Measurements from ENCODE around the gene TMEM254. TPM values are rescaled to one million over a fixed set of nuclear protein-coding genes. Genes with fewer than 3 reads are reported as not detected.
A peak's percentile ranks its signal among the peaks of the same experiment; 100 is the strongest.
"Not testable (repeated sequence)": the region's sequence is repeated elsewhere in the genome, so short reads cannot be mapped to it uniquely, and the experiment has no call there.

Gene TMEM254
- total RNA-seq, 4 donors from 2014 or later, result 7.8 to 15.1 (median 13.2) TPM

DNA sequence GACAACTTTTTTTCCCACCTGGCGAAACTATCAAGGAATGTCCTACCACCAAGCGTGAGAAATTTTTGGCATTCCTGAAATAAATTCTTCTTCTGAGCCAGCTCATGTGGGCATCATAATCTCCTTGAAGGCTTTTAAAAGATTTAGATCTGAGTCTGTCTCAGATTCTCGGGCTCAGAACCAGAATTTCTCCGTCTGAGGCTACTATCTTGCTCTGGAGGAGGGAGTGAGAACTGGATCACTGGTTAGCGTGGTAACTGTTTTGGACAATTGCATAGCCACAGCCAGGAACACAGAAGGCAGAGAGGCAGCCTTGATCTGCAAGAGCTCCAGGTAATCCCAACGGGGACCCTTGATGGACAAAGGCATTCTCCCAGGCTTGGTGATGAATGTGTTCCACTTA is 53.0 kb downstream of the TMEM254 start:
- no peak for ATAC-seq
- 82 to 93% methylated on average over 2 to 3 of the region's 6 CpGs for WGBS, 2 donors (ENCODE audit: low coverage in 1 of 2)
- no peak for TF ChIP-seq EP300 (IDR thresholded peaks at IDR 0.05)
- no peak for TF ChIP-seq POLR2A (IDR thresholded peaks at IDR 0.05)
- TF ChIP-seq, protein P1, sequence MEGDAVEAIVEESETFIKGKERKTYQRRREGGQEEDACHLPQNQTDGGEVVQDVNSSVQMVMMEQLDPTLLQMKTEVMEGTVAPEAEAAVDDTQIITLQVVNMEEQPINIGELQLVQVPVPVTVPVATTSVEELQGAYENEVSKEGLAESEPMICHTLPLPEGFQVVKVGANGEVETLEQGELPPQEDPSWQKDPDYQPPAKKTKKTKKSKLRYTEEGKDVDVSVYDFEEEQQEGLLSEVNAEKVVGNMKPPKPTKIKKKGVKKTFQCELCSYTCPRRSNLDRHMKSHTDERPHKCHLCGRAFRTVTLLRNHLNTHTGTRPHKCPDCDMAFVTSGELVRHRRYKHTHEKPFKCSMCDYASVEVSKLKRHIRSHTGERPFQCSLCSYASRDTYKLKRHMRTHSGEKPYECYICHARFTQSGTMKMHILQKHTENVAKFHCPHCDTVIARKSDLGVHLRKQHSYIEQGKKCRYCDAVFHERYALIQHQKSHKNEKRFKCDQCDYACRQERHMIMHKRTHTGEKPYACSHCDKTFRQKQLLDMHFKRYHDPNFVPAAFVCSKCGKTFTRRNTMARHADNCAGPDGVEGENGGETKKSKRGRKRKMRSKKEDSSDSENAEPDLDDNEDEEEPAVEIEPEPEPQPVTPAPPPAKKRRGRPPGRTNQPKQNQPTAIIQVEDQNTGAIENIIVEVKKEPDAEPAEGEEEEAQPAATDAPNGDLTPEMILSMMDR (IDR thresholded peaks at IDR 0.05), result no peak
- no peak for TF ChIP-seq POLR2AphosphoS5 (IDR thresholded peaks at IDR 0.05)

DNA sequence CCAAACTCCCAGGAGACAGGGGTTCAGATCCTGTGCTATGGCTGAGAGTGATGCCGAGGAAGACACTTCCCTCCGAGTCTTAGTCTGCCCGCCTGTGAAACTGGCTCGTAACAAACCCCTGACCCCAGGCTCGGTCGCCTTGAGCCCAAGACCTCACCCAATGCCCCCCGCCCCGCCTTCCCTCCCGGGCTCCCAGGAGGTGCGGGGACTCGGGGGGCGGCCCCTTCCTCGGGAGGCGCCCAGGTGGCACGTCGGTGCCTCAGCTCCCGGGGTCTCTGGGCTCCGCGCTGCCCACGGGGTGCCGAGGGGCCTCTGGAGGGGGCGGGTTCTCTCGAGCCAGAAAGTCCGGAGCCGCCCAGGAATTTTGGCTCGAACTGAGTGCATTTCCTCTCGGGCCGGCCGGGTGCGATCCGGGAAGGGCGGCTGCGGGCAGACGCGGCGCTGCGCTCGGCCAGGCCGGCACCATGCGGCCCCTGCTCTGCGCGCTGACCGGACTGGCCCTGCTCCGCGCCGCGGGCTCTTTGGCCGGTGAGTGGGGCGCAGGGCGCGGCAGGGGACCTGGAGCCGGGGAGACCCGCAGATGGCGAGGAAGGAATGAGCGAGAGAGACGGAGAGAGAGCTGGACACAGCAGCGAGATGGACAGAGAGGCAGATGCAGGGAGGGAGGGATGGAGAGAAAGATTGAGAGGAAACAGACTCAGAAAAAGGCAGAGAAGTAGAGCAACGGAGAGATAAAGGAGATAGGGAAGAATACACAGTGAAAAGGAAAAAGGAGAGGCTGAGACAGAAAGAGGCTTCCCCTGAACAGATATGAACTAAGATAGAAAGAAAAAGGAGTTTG is 54.1 kb downstream of the TMEM254 start, which contains the start of gene PLAC9:
Gene PLAC9, plus strand, starts transcription at position 432 of the 841 bp plus-strand sequence. Its CDS starts 33 bp downstream, at position 465.
- Histone ChIP-seq H3K4me1 (peaks cover 0 to 44% (median 7%) of the 10 kb centered on the region in 3 donors), H3K27me3 (peaks cover 53% of the 10 kb centered on the region), H3K36me3 (no peaks in the 10 kb centered on the region), H3K27ac (peak within 1 kb of the TSS; percentile 77 to 86 (median 83)), H3K4me3 (peak within 1 kb of the TSS; percentile 41 to 55), H3K9me3 (no peaks in the 10 kb centered on the region)
- TF ChIP-seq, protein P1 (IDR thresholded peaks at IDR 0.05), result no peak
- TF ChIP-seq POLR2AphosphoS5 (IDR thresholded peaks at IDR 0.05) (no peak), POLR2A (IDR thresholded peaks at IDR 0.05) (peak; percentile 74 to 79)
- 0 to 7% methylated on average over 11 to 17 of the region's 58 CpGs for WGBS, 2 donors (ENCODE audit: low coverage in 1 of 2)
- peak; percentile 48 for ATAC-seq

More for the DNA sequence above, 53.0 kb downstream of the TMEM254 start:
- Histone ChIP-seq H3K36me3 (no peaks in the 10 kb centered on the region), H3K4me1 (peaks cover 0 to 34% (median 7%) of the 10 kb centered on the region in 3 donors), H3K4me3 (no peak overlapping the region), H3K27ac (peak overlapping the region in 2 of 4 donors; percentile 4 to 82), H3K27me3 (peaks cover 46% of the 10 kb centered on the region), H3K9me3 (no peaks in the 10 kb centered on the region)

DNA sequence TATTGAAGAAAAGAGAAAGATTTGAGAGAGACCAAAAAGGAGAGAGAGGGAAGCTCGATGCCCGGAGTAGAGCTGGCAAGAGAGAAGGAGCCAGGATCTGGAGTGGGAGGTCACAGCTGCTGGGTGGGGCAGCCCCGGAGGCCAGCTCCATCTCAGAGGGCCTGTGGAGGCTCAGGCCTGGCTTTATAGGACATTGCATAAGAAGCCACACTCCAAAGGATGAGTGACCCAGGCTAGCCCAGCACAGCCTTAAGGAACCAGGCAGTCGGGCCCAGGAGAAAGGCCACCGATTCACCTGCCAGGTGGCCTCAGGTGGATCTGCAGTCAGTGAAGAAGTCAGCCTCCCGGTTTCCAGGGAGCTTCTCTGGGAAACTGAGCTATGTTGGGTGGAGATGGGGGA is 54.7 kb downstream of the TMEM254 start:
- WGBS, 2 donors (ENCODE audit: low coverage in 1 of 2), result 7 to 16% methylated on average over 3 to 4 of the region's 6 CpGs
- ATAC-seq, result peak; percentile 40
- peak overlapping the region; percentile 41 to 55 for H3K4me3 ChIP-seq

DNA sequence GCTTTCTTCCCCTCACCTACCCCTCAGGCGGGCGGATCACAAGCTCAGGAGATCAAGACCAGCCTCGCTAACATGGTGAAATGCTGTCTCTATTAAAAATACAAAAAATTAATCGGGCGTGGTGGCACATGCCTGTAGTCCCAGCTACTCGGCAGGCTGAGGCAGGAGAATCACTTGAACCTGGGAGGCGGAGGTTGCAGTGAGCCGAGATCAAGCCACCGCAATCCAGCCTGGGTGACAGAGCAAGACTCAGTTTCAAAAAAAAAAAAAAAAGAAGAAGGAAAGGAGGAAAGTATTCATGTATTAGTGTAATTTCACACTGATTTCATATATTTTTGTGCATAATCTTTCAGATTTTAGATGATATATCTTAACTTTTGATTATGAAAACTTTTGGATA is 55.2 kb downstream of the TMEM254 start:
- H3K4me1 ChIP-seq, result peaks cover 0 to 55% (median 9%) of the 10 kb centered on the region in 3 donors

More for the DNA sequence above, 54.7 kb downstream of the TMEM254 start:
- peaks cover 0 to 51% (median 8%) of the 10 kb centered on the region in 3 donors for H3K4me1 ChIP-seq
- TF ChIP-seq POLR2AphosphoS5 (IDR thresholded peaks at IDR 0.05), result peak; percentile 36
- TF ChIP-seq, protein P1 (IDR thresholded peaks at IDR 0.05), result no peak
- TF ChIP-seq POLR2A (IDR thresholded peaks at IDR 0.05), result peak; percentile 54 to 55
- no peak for TF ChIP-seq EP300 (IDR thresholded peaks at IDR 0.05)
- no peaks in the 10 kb centered on the region for H3K9me3 ChIP-seq
- peak overlapping the region; percentile 77 to 86 (median 83) for H3K27ac ChIP-seq
- H3K27me3 ChIP-seq, result peaks cover 60% of the 10 kb centered on the region
- H3K36me3 ChIP-seq, result no peaks in the 10 kb centered on the region

DNA sequence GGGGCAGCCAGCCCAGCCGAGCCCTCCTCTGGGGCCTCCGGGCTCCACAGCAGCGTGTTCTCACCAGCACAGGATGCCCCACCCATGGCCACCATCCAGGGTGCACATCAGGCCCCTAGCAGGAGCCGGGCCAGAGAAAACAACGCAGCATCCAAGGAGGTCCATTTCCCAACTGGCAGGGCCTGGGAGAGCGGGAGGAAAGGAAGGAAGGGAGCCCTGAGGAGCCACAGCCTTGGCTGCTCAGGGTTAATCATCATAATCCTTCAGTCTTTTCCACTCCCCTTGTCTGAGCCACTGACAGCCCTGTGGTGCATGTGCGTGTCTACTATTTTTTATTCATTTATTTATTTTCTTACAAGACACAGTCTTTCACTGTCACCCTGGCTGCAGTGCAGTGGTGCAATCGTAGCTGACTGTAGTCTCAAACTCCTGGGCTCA is 57.7 kb downstream of the TMEM254 start:
- Histone ChIP-seq H3K36me3 (no peaks in the 10 kb centered on the region), H3K27me3 (peaks cover 76% of the 10 kb centered on the region), H3K4me3 (peak overlapping the region in 1 of 2 donors; percentile 17), H3K9me3 (no peaks in the 10 kb centered on the region), H3K27ac (peak overlapping the region in 3 of 4 donors; percentile 78 to 82 (median 82)), H3K4me1 (peaks cover 0 to 55% (median 9%) of the 10 kb centered on the region in 3 donors)
- TF ChIP-seq POLR2AphosphoS5 (IDR thresholded peaks at IDR 0.05), result peak; percentile 19
- TF ChIP-seq, protein P1 (IDR thresholded peaks at IDR 0.05), result no peak
- WGBS, 2 donors (ENCODE audit: low coverage in 1 of 2), result 8 to 40% methylated on average over 1 to 2 of the region's 8 CpGs
- peak; percentile 82 for ATAC-seq

More for the DNA sequence above, 55.2 kb downstream of the TMEM254 start:
- H3K36me3 ChIP-seq, H3K9me3 ChIP-seq, ATAC-seq: not testable (repeated sequence)
- H3K27me3 ChIP-seq, result peaks cover 65% of the 10 kb centered on the region
- 53 to 62% methylated on average over 3 to 7 of the region's 9 CpGs for WGBS, 2 donors (ENCODE audit: low coverage in 1 of 2)
- H3K4me3 ChIP-seq, result peak overlapping the region; percentile 41 to 55
- peak overlapping the region; percentile 77 to 86 (median 83) for H3K27ac ChIP-seq

Measured in gastroesophageal sphincter (tissue), 4 donors.